HL-60/S4 treated with retinoic acid at 250 ng/mL for 4 days and 3 days (cell line): ENCODE measurements around the gene MS4A6A.
"Not testable (repeated sequence)": the region's sequence is repeated elsewhere in the genome, so short reads cannot be mapped to it uniquely, and the experiment has no call there.

Experiments
- in situ Hi-C: fragments of 300-500 bp; cut with MboI; formaldehyde crosslinking; loops from 2 replicates; pipeline ENCODE4 v1.7.0; 2022; ENCODE audit warnings: low sequenced_read_pairs

The MS4A6A gene

GRCh38 chr11:60184824-60185511 is 2.1 kb upstream of the MS4A6A start:
- in situ Hi-C loops, result no loop called here

- in situ Hi-C loops, result no loop called here
These were observed 815 bp upstream of the MS4A6A start for GRCh38 chr11:60183591-60184205.

GRCh38 chr11:60175860-60176275 is 7.0 kb downstream of the MS4A6A start:
- in situ Hi-C loops, result no loop called here

GRCh38 chr11:60172011-60172410 is 10.9 kb downstream of the MS4A6A start:
- in situ Hi-C loops, result no loop called here

GRCh38 chr11:60170566-60170965 is 12.3 kb downstream of the MS4A6A start:
- in situ Hi-C loops, result no loop called here

GRCh38 chr11:60169264-60169915 is 13.5 kb downstream of the MS4A6A start:
- in situ Hi-C loops, result no loop called here

GRCh38 chr11:60168306-60168705 is 14.6 kb downstream of the MS4A6A start:
- in situ Hi-C loops, result no loop called here

GRCh38 chr11:60165951-60166350 is 16.9 kb downstream of the MS4A6A start:
- in situ Hi-C loops, result no loop called here

- in situ Hi-C loops, result no loop called here
These were observed 17.3 kb downstream of the MS4A6A start for GRCh38 chr11:60165538-60165937.

- in situ Hi-C loops, result no loop called here
These were observed 18.3 kb downstream of the MS4A6A start for GRCh38 chr11:60164550-60165075.

GRCh38 chr11:60161766-60162165 is 21.1 kb downstream of the MS4A6A start:
- in situ Hi-C loops, result no loop called here

GRCh38 chr11:60161107-60161506 is 21.8 kb downstream of the MS4A6A start:
- in situ Hi-C loops, result no loop called here

GRCh38 chr11:60159868-60160267 is 23.0 kb downstream of the MS4A6A start:
- in situ Hi-C loops, result no loop called here

- in situ Hi-C loops, result no loop called here
These were observed 23.6 kb downstream of the MS4A6A start for GRCh38 chr11:60159284-60159683.

- in situ Hi-C loops, result no loop called here
These were observed 24.2 kb downstream of the MS4A6A start for GRCh38 chr11:60158636-60159035.

GRCh38 chr11:60155931-60156330 is 27.0 kb downstream of the MS4A6A start:
- in situ Hi-C loops, result no loop called here

GRCh38 chr11:60152727-60153126 is 30.2 kb downstream of the MS4A6A start:
- in situ Hi-C loops, result not testable (repeated sequence)

- in situ Hi-C loops, result no loop called here
These were observed 32.6 kb downstream of the MS4A6A start for GRCh38 chr11:60150279-60150678.

GRCh38 chr11:60145677-60146076 is 37.2 kb downstream of the MS4A6A start:
- in situ Hi-C loops, result loop anchor here (25.0 kb wide), 1 partner anchor 308 kb away; the partner anchor contains the start of gene CBLIF

- in situ Hi-C loops, result loop anchor here (25.0 kb wide), 1 partner anchor 306 kb away; the partner anchor contains the start of gene CBLIF
These were observed 39.1 kb downstream of the MS4A6A start for GRCh38 chr11:60143768-60144167.

GRCh38 chr11:60133917-60134316 is 49.0 kb downstream of the MS4A6A start:
- in situ Hi-C loops, result loop anchor here (25.0 kb wide), 1 partner anchor 297 kb away; the partner anchor contains the start of gene CBLIF

- in situ Hi-C loops, result loop anchor here (25.0 kb wide), 1 partner anchor 295 kb away; the partner anchor contains the start of gene CBLIF
These were observed 51.0 kb downstream of the MS4A6A start for GRCh38 chr11:60131912-60132311.
